Frontal cortex (tissue), 1 donor: ENCODE data around the gene SLC9C1. TPM values are rescaled to one million over a fixed set of nuclear protein-coding genes. Genes with fewer than 3 reads are reported as not detected.

Source experiments
- small RNA-seq: library from RNA; depleted of rRNA; stranded (forward); fragments of <200 nt; gene quantifications from one replicate; pipeline ENCODE3, GENCODE V24; 2014
- total RNA-seq: library from RNA; depleted of rRNA; stranded (reverse); fragments of >200 nt; gene quantifications from one replicate; pipeline ENCODE4 v1.2.3, GENCODE V29; 2014

The SLC9C1 gene
- total RNA-seq, 1 donor from 2014 or later: 0.41 TPM

Small RNA genes lying within 50 kb of the gene (small RNA-seq; reads per million reads assigned to genes)
- not detected for gene MIR567

Other genes starting within 250 kb of the SLC9C1 start
- gene C3orf52, start 207.8 kb downstream of the SLC9C1 start, total RNA-seq: 0.41 TPM
- not detected for gene GCSAM, start 161.0 kb downstream of the SLC9C1 start, total RNA-seq
- 49.7 TPM for gene CD200, start 38.9 kb upstream of the SLC9C1 start, total RNA-seq
- gene BTLA, start 205.3 kb upstream of the SLC9C1 start, total RNA-seq: under 0.01 TPM